ENCODE results near the gene KSR1.

GRCh38 chr17:27466376-27466742, 10.1 kb downstream of the KSR1 start:
- TF ChIP-seq, protein P1, sequence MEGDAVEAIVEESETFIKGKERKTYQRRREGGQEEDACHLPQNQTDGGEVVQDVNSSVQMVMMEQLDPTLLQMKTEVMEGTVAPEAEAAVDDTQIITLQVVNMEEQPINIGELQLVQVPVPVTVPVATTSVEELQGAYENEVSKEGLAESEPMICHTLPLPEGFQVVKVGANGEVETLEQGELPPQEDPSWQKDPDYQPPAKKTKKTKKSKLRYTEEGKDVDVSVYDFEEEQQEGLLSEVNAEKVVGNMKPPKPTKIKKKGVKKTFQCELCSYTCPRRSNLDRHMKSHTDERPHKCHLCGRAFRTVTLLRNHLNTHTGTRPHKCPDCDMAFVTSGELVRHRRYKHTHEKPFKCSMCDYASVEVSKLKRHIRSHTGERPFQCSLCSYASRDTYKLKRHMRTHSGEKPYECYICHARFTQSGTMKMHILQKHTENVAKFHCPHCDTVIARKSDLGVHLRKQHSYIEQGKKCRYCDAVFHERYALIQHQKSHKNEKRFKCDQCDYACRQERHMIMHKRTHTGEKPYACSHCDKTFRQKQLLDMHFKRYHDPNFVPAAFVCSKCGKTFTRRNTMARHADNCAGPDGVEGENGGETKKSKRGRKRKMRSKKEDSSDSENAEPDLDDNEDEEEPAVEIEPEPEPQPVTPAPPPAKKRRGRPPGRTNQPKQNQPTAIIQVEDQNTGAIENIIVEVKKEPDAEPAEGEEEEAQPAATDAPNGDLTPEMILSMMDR (IDR thresholded peaks at IDR 0.05; ENCODE audit: insufficient read depth, low read depth, low read length): no peak
- TF ChIP-seq EZH2 (IDR thresholded peaks at IDR 0.05; ENCODE audit: insufficient read depth, low read length): no peak
